ENCODE data around the gene NFIC. TPM values are rescaled to one million over a fixed set of nuclear protein-coding genes. Genes with fewer than 3 reads are reported as not detected.

The NFIC gene
- total RNA-seq, 1 donor from 2014 or later, result 1.1 TPM

- H3K4me3 ChIP-seq, result no peak overlapping the region
- peaks cover 19% of the 10 kb centered on the region for H3K4me1 Mint-ChIP-seq
- no peak overlapping the region for H3K4me3 Mint-ChIP-seq
- peaks cover 16% of the 10 kb centered on the region for H3K4me1 ChIP-seq
- no peak for TF ChIP-seq EZH2 (IDR thresholded peaks at IDR 0.05)
- no peak for TF ChIP-seq CTCF (IDR thresholded peaks at IDR 0.05)
- TF ChIP-seq EZH2phosphoT487 (IDR thresholded peaks at IDR 0.05), result no peak
- DNase-seq (ENCODE audit: low spot score), result no peak
- H3K4me2 ChIP-seq, result no peak overlapping the region
- H3K36me3 ChIP-seq, result no peaks in the 10 kb centered on the region
- no peaks in the 10 kb centered on the region for H3K27me3 ChIP-seq
- no peak overlapping the region for H3K27ac Mint-ChIP-seq
- H2AFZ ChIP-seq (replicated peaks), result no peak overlapping the region
- no peaks in the 10 kb centered on the region for H3K79me2 ChIP-seq (ENCODE audit: low read depth)
- H3K9me3 Mint-ChIP-seq, result no peaks in the 10 kb centered on the region
- H3K27me3 Mint-ChIP-seq (ENCODE audit: insufficient read depth, low read depth), result peaks cover 13% of the 10 kb centered on the region
- no peak overlapping the region for H3K9ac ChIP-seq
- no peaks in the 10 kb centered on the region for H4K20me1 ChIP-seq (ENCODE audit: low read depth)
- H3K9me3 ChIP-seq (ENCODE audit: low read depth), result no peaks in the 10 kb centered on the region
- no peaks in the 10 kb centered on the region for H3K36me3 Mint-ChIP-seq
- no peak overlapping the region for H3K27ac ChIP-seq
- H3F3A ChIP-seq (ENCODE audit: low read depth), result peaks cover 18% of the 10 kb centered on the region
These were observed 75.0 kb downstream of the NFIC start for GRCh38 chr19:3441089-3441985.

DNA sequence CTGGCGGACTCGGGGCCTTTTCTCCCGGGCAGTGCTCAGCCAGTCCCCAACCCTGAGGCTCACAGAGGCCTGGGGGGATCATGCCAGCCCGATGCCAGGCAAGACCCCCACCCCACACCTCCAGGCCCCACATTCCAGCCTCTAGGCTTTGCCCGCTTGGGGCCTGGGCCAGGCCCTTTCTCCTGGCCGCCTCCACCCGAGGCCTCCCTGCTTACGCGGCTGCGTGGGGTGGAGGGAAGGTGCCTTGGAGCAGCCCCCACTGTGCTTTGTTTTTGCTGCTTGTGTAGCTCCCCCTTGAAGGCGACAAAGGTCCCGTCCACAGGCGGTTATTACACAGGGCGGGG lies 75.6 kb downstream of the NFIC start:
- H3K9me3 ChIP-seq (ENCODE audit: low read depth), result no peaks in the 10 kb centered on the region
- H3K36me3 ChIP-seq, result no peaks in the 10 kb centered on the region
- H4K20me1 ChIP-seq (ENCODE audit: low read depth), result no peaks in the 10 kb centered on the region
- no peaks in the 10 kb centered on the region for H3K79me2 ChIP-seq (ENCODE audit: low read depth)
- no peak overlapping the region for H3K4me3 Mint-ChIP-seq
- H3K36me3 Mint-ChIP-seq, result no peaks in the 10 kb centered on the region
- no peaks in the 10 kb centered on the region for H3K27me3 ChIP-seq
- no peak overlapping the region for H3K27ac Mint-ChIP-seq
- no peak overlapping the region for H3K9ac ChIP-seq
- peaks cover 18% of the 10 kb centered on the region for H3F3A ChIP-seq (ENCODE audit: low read depth)
- peaks cover 15% of the 10 kb centered on the region for H3K27me3 Mint-ChIP-seq (ENCODE audit: insufficient read depth, low read depth)
- H3K27ac ChIP-seq, result no peak overlapping the region
- H3K4me2 ChIP-seq, result no peak overlapping the region
- peaks cover 16% of the 10 kb centered on the region for H3K4me1 ChIP-seq
- DNase-seq (ENCODE audit: low spot score), result no peak
- no peak for TF ChIP-seq CTCF (IDR thresholded peaks at IDR 0.05)
- H3K4me3 ChIP-seq, result no peak overlapping the region
- H3K9me3 Mint-ChIP-seq, result no peaks in the 10 kb centered on the region
- H2AFZ ChIP-seq (replicated peaks), result no peak overlapping the region
- peaks cover 19% of the 10 kb centered on the region for H3K4me1 Mint-ChIP-seq

DNA sequence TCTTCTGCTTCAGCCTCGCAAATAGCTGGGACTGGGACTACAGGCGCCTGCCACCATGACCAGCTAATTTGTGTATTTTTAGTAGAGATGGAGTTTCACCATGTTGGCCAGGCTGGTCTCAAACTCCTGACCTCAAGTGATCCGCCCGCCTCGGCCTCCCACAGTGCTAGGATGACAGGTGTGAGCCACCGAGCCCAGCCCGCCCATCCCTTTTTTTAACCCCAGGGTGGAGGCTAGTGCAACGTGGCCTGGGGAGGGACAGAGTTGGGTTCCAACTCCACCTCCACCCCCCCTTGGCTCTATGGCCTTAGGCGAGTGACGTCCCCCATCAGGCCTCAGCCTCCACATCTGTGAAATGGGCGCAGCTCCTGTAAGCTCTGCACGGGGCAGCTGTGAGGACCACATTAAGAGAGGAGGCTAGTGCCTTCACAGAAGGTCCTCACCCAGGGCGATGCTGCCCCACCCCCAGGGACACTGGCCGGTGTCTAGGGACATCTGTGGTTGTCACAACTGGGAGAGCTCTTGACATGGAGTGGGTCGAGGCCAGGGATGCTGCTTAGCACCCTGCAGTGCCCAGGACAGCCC lies 76.2 kb downstream of the NFIC start:
- H3K9me3 ChIP-seq (ENCODE audit: low read depth), result no peaks in the 10 kb centered on the region
- H3K36me3 Mint-ChIP-seq, result no peaks in the 10 kb centered on the region
- H3K27ac Mint-ChIP-seq, result no peak overlapping the region
- no peaks in the 10 kb centered on the region for H3K36me3 ChIP-seq
- H3K4me1 ChIP-seq, result peaks cover 16% of the 10 kb centered on the region
- DNase-seq (ENCODE audit: low spot score), result no peak
- peaks cover 18% of the 10 kb centered on the region for H3F3A ChIP-seq (ENCODE audit: low read depth)
- no peak overlapping the region for H3K4me2 ChIP-seq
- H3K4me3 Mint-ChIP-seq, result no peak overlapping the region
- no peaks in the 10 kb centered on the region for H4K20me1 ChIP-seq (ENCODE audit: low read depth)
- no peak overlapping the region for H3K9ac ChIP-seq
- TF ChIP-seq CTCF (IDR thresholded peaks at IDR 0.05) (no peak), EZH2phosphoT487 (IDR thresholded peaks at IDR 0.05) (no peak), EZH2 (IDR thresholded peaks at IDR 0.05) (no peak)
- no peaks in the 10 kb centered on the region for H3K27me3 ChIP-seq
- no peaks in the 10 kb centered on the region for H3K79me2 ChIP-seq (ENCODE audit: low read depth)
- no peaks in the 10 kb centered on the region for H3K9me3 Mint-ChIP-seq
- peaks cover 19% of the 10 kb centered on the region for H3K4me1 Mint-ChIP-seq
- no peak overlapping the region for H3K27ac ChIP-seq
- H3K27me3 Mint-ChIP-seq (ENCODE audit: insufficient read depth, low read depth), result peaks cover 18% of the 10 kb centered on the region
- H2AFZ ChIP-seq (replicated peaks), result no peak overlapping the region
- no peak overlapping the region for H3K4me3 ChIP-seq

Data from neural progenitor cell (in vitro differentiated cells).